Measurements from ENCODE around the gene OR5K3.

The OR5K3 gene

DNA sequence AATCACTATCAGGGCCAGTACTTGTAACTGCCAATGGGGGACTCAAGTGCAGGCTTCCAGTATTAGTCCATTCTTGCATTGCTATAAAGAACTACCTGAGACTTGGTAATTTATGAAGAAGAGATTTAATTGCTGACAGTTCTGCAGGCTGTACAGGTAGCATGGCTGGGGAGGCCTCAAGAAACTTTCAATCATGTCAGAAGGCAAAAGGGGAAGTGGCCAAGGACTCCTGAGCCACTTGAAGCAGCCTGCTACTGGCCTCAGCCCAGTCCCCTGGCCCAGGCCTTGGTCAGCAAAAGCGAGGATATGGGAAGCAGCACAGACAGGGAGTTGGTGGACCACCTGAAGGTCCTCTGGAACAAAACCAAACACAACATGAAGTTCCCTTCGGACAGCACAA lies 43.3 kb downstream of the OR5K3 start:
- DNase-seq (ENCODE audit: low read depth) = no peak

GRCh38 chr3:98434412-98434811 lies 43.9 kb downstream of the OR5K3 start:
- DNase-seq (ENCODE audit: low read depth) = no peak

DNA sequence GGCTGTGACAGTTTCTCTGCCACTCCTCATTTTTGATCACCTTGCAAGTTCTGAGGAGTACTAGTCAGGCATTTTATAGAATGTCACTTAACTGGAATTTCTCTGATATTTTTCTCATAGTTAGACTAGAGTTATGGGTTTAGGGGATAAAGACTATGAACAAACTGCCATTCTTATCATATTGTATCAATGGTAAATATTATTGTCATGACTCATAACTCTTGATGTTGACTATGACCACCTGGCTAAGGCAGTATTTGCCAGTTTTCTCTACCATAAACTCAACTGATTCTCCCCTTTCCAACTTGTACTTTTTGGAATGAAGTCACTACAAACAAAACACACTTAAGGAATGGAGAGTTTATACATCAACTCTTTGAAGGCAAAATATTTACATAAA lies 49.8 kb downstream of the OR5K3 start:
- no peak for DNase-seq (ENCODE audit: low read depth)
